UCSD-AML1 (cell line): ENCODE data around the gene CPED1.
"Not testable (repeated sequence)": the region's sequence is repeated elsewhere in the genome, so short reads cannot be mapped to it uniquely, and the experiment has no call there.

Source experiments
- DNase-seq: peaks from one replicate; lab custom pipeline; 2025; ENCODE audit not compliant: unreplicated experiment; lab: John Stamatoyannopoulos, UW

CPED1 gene

GRCh38 chr7:121178452-121178851, 189.9 kb downstream of the CPED1 start:
- no peak for DNase-seq

GRCh38 chr7:121178869-121179497, 190.5 kb downstream of the CPED1 start:
- no peak for DNase-seq

- no peak for DNase-seq
These were observed 192.0 kb downstream of the CPED1 start for GRCh38 chr7:121180436-121181063.

GRCh38 chr7:121181357-121181756, 192.8 kb downstream of the CPED1 start:
- no peak for DNase-seq

GRCh38 chr7:121182281-121182680, 193.8 kb downstream of the CPED1 start:
- no peak for DNase-seq

- no peak for DNase-seq
These were observed 194.4 kb downstream of the CPED1 start for GRCh38 chr7:121182902-121183301.

- not testable (repeated sequence) for DNase-seq
These were observed 195.4 kb downstream of the CPED1 start for GRCh38 chr7:121183883-121184282.

- no peak for DNase-seq
These were observed 198.2 kb downstream of the CPED1 start for GRCh38 chr7:121186746-121187145.

GRCh38 chr7:121187222-121187621, 198.7 kb downstream of the CPED1 start:
- no peak for DNase-seq

- DNase-seq, result no peak
These were observed 199.2 kb downstream of the CPED1 start for GRCh38 chr7:121187676-121188075.

- no peak for DNase-seq
These were observed 204.3 kb downstream of the CPED1 start for GRCh38 chr7:121192834-121193233.

GRCh38 chr7:121195010-121195409, 206.5 kb downstream of the CPED1 start:
- DNase-seq, result no peak

- no peak for DNase-seq
These were observed 207.4 kb downstream of the CPED1 start for GRCh38 chr7:121195874-121196273.

GRCh38 chr7:121196286-121196685, 207.8 kb downstream of the CPED1 start:
- no peak for DNase-seq

- DNase-seq, result no peak
These were observed 208.9 kb downstream of the CPED1 start for GRCh38 chr7:121197455-121197854.

- DNase-seq, result no peak
These were observed 210.0 kb downstream of the CPED1 start for GRCh38 chr7:121198502-121198901.

GRCh38 chr7:121202125-121202524, 213.6 kb downstream of the CPED1 start:
- no peak for DNase-seq

GRCh38 chr7:121202834-121203233, 214.3 kb downstream of the CPED1 start:
- no peak for DNase-seq

GRCh38 chr7:121204537-121204936, 216.0 kb downstream of the CPED1 start:
- DNase-seq, result no peak

- no peak for DNase-seq
These were observed 217.3 kb downstream of the CPED1 start for GRCh38 chr7:121205777-121206176.

GRCh38 chr7:121211253-121211652, 222.7 kb downstream of the CPED1 start:
- no peak for DNase-seq

GRCh38 chr7:121212036-121212435, 223.5 kb downstream of the CPED1 start:
- DNase-seq, result no peak

GRCh38 chr7:121214657-121215056, 226.1 kb downstream of the CPED1 start:
- no peak for DNase-seq
